Measurements from ENCODE around the gene FER1L5. TPM values are rescaled to one million over a fixed set of nuclear protein-coding genes. Genes with fewer than 3 reads are reported as not detected.

The FER1L5 gene
- total RNA-seq, 1 experiment from 2014 or later: 0.09 TPM

GRCh38 chr2:96695602-96696001 lies 53.0 kb downstream of the FER1L5 start:
- H3K4me3 ChIP-seq: no peak overlapping the region
- H2AFZ ChIP-seq: no peak overlapping the region
- H4K20me1 ChIP-seq (ENCODE audit: insufficient read depth): no peaks in the 10 kb centered on the region
- H3K27me3 ChIP-seq (ENCODE audit: insufficient read depth, low read depth): no peaks in the 10 kb centered on the region
- no peak overlapping the region for H3K27ac ChIP-seq
- no peaks in the 10 kb centered on the region for H3K4me1 ChIP-seq (replicated peaks; ENCODE audit: insufficient read depth)
- BruUV-seq (replicated peaks): no TSS peak
- ChIA-PET CTCF (interaction anchor here (0.6 kb wide), 1 partner anchor 62 kb away, joined by 3 read pairs; no protein-coding TSS in a partner anchor), POLR2A (ENCODE audit: unreplicated experiment) (no interaction called here)
- no peaks in the 10 kb centered on the region for H3K9me2 ChIP-seq (ENCODE audit: insufficient read depth)
- no peaks in the 10 kb centered on the region for H3K9me3 ChIP-seq (ENCODE audit: insufficient read depth, low read depth)
- no peak for TF ChIP-seq CTCF (conservative IDR thresholded peaks at IDR 0.05)
- TF ChIP-seq EZH2 (IDR thresholded peaks at IDR 0.05; ENCODE audit: low read depth): no peak
- H3K4me2 ChIP-seq: no peak overlapping the region
- no peaks in the 10 kb centered on the region for H3F3A ChIP-seq (ENCODE audit: insufficient read depth, low read depth)
- no peaks in the 10 kb centered on the region for H3K79me2 ChIP-seq (ENCODE audit: low read depth)
- no peak for DNase-seq
- H3K36me3 ChIP-seq (ENCODE audit: low read depth): no peaks in the 10 kb centered on the region
- intact Hi-C loops (cut with micrococcal nuclease; ENCODE audit: unreplicated experiment): no loop called here

GRCh38 chr2:96697476-96697875 lies 54.9 kb downstream of the FER1L5 start:
- Histone ChIP-seq H3K4me2 (no peak overlapping the region), H2AFZ (no peak overlapping the region), H3K27ac (no peak overlapping the region), H3K4me3 (no peak overlapping the region), H3K9me2 (ENCODE audit: insufficient read depth) (no peaks in the 10 kb centered on the region), H4K20me1 (ENCODE audit: insufficient read depth) (no peaks in the 10 kb centered on the region), H3K9me3 (ENCODE audit: insufficient read depth, low read depth) (no peaks in the 10 kb centered on the region), H3K79me2 (ENCODE audit: low read depth) (no peaks in the 10 kb centered on the region), H3F3A (ENCODE audit: insufficient read depth, low read depth) (no peaks in the 10 kb centered on the region), H3K36me3 (ENCODE audit: low read depth) (no peaks in the 10 kb centered on the region), H3K27me3 (ENCODE audit: insufficient read depth, low read depth) (no peaks in the 10 kb centered on the region), H3K4me1 (replicated peaks; ENCODE audit: insufficient read depth) (no peaks in the 10 kb centered on the region)
- no peak for DNase-seq
- ChIA-PET POLR2A (ENCODE audit: unreplicated experiment) (no interaction called here), CTCF (no interaction called here)
- BruUV-seq (replicated peaks): no TSS peak
- no peak for TF ChIP-seq CTCF (conservative IDR thresholded peaks at IDR 0.05)
- TF ChIP-seq EZH2 (IDR thresholded peaks at IDR 0.05; ENCODE audit: low read depth): no peak
- intact Hi-C loops (cut with micrococcal nuclease; ENCODE audit: unreplicated experiment): no loop called here

GRCh38 chr2:96698221-96698861 lies 55.8 kb downstream of the FER1L5 start:
- Histone ChIP-seq H3K9me2 (ENCODE audit: insufficient read depth) (no peaks in the 10 kb centered on the region), H2AFZ (no peak overlapping the region), H3K79me2 (ENCODE audit: low read depth) (no peaks in the 10 kb centered on the region), H3K4me1 (replicated peaks; ENCODE audit: insufficient read depth) (no peaks in the 10 kb centered on the region), H3K4me3 (no peak overlapping the region), H4K20me1 (ENCODE audit: insufficient read depth) (no peaks in the 10 kb centered on the region), H3K4me2 (no peak overlapping the region), H3K27ac (no peak overlapping the region), H3K27me3 (ENCODE audit: insufficient read depth, low read depth) (no peaks in the 10 kb centered on the region), H3K36me3 (ENCODE audit: low read depth) (no peaks in the 10 kb centered on the region), H3F3A (ENCODE audit: insufficient read depth, low read depth) (no peaks in the 10 kb centered on the region), H3K9me3 (ENCODE audit: insufficient read depth, low read depth) (no peaks in the 10 kb centered on the region)
- intact Hi-C loops (cut with micrococcal nuclease; ENCODE audit: unreplicated experiment): no loop called here
- DNase-seq: no peak
- TF ChIP-seq CTCF (conservative IDR thresholded peaks at IDR 0.05) (no peak), EZH2 (IDR thresholded peaks at IDR 0.05; ENCODE audit: low read depth) (no peak)
- ChIA-PET POLR2A (ENCODE audit: unreplicated experiment) (no interaction called here), CTCF (no interaction called here)
- BruUV-seq (replicated peaks): no TSS peak

All from PC-9 (cell line).